GM18907 (cell line): ENCODE results near the gene GTF3A.
"Not testable (repeated sequence)": the region's sequence is repeated elsewhere in the genome, so short reads cannot be mapped to it uniquely, and the experiment has no call there.

Experiments
- ATAC-seq: cut with Tn5 transposase; IDR thresholded peaks from one replicate; pipeline ENCODE4 v1.9.1; 2021; ENCODE audit warnings: mild to moderate bottlenecking, moderate library complexity; ENCODE audit not compliant: unreplicated experiment

Gene GTF3A

DNA sequence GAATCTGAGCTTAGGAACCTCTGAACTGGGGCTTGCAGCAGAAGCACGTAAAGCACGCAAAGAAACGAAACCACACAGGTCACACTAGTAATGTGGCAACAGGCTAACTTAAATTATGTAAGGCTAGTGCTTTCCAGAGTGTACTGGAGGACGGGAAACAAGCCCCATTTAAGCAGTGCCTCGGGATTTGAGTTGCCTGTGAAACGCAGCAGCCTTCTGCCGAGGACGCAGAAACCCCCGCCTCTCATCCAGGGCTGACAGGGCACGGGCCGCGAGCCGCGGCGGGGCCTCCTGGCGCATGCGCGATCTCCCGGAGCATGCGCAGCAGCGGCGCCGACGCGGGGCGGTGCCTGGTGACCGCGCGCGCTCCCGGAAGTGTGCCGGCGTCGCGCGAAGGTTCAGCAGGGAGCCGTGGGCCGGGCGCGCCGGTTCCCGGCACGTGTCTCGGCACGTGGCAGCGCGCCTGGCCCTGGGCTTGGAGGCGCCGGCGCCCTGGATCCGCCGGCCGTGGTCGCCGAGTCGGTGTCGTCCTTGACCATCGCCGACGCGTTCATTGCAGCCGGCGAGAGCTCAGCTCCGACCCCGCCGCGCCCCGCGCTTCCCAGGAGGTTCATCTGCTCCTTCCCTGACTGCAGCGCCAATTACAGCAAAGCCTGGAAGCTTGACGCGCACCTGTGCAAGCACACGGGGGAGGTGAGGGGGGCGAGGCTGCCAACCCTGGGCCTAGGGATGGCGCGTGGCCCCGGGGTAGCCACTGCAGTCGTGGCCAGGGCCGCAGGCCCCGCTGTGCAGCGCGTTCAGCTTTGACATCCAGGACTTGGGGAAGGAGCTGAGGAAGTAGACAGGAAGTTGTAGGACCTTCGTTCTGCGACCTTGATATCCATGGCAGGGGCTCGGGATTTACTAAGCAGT, at the start of gene GTF3A:
TSS of gene GTF3A (plus strand) at position 374 of the 912 bp plus-strand sequence.
- ATAC-seq: peak; percentile 75

- ATAC-seq: peak; percentile 63
Observed at GRCh38 chr13:27374650-27375049, 49.8 kb upstream of the GTF3A start.

GRCh38 chr13:27375686-27376326, 48.6 kb upstream of the GTF3A start:
- ATAC-seq: no peak

- ATAC-seq: no peak
Observed at GRCh38 chr13:27379126-27379525, 45.3 kb upstream of the GTF3A start.

DNA sequence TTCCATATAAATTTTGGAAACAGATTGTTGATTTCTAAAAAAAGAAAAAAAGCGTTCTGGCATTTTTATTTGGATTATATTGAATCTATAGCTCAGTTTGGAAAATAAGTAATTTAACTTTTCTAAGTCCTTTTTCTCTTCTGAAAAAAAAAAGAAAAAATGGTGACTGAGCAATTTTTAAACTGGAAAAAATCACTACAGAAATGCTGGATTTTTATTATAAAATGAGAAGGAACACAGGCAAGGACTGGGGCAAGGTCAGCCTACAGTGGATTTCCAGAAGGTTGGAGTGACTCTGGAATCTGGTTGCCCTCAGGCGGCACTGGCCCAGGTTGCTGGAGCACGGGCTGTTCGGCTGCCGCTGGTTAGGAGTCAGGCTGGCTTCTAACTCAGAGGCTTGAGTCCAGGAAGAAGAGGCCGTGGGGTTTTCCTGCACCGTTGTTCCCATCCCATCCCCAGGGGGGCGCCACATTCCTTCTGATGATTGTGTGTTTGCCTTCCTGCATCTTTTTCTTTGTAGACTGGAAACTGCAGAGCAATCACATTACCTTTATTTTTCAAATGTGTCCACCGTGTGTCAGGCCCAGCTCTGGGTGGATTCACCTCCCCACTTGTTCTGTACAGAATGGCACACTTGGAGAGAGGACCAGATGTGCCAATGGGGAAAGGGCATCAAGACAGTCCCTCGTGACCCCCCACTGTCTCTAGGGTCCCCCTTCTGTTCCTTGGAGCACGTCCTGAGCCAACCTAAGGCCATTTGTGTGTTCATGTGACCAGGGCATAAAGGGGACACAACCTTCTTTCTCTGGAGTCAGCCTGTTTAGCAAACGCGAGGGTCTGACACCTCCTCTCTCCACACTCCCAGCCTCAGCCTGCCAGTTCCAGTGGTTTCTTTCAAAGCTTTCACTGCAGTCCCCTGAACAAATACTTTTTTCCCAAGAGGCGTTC, 44.5 kb upstream of the GTF3A start:
- ATAC-seq: no peak

- ATAC-seq: no peak
Observed at GRCh38 chr13:27381601-27382000, 42.8 kb upstream of the GTF3A start.

- ATAC-seq: no peak
Observed at GRCh38 chr13:27383104-27383921, 41.1 kb upstream of the GTF3A start.

DNA sequence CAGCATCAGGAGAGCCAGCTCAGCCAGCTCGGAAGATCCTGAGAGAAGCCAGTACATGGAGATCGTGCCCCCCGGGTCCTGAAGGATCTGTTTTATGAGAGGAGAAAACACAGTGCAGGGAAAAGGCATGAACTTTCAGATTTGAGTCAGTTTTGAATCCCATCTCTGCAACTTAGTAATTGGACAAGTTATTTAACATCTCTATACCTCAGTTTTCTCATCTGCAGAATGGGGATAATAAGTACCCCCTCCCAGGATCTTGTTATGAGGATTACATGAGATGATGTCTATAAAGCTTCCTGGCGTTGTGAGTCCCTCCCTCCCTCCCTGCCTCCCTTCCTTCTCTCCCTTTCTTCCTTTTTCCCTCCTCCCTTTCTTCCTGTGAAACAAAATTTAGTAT, 40.1 kb upstream of the GTF3A start:
- no peak for ATAC-seq

DNA sequence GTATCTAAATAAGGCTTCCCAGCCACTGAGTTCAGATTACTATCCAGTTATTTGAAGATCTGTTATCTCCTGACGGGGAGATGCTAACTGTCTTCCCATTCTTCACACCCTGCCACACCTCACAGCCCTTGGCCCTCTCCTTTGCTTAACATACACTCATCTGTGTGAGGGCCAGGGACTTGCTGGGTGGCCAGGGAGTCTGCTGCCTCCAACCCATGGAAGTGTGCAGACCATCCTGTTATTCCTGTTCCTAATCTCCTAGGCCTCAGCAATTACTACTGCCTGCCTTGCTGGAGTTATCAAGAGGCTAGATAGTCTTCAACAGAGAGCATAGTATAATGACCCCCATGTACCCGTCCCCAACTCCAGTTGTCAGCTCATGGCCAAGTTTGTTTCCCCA, 36.2 kb upstream of the GTF3A start:
- no peak for ATAC-seq

- no peak for ATAC-seq
Observed at GRCh38 chr13:27389891-27390290, 34.5 kb upstream of the GTF3A start.

GRCh38 chr13:27391471-27391870, 32.9 kb upstream of the GTF3A start:
- ATAC-seq: no peak

- ATAC-seq: no peak
Observed at GRCh38 chr13:27393101-27393500, 31.3 kb upstream of the GTF3A start.

DNA sequence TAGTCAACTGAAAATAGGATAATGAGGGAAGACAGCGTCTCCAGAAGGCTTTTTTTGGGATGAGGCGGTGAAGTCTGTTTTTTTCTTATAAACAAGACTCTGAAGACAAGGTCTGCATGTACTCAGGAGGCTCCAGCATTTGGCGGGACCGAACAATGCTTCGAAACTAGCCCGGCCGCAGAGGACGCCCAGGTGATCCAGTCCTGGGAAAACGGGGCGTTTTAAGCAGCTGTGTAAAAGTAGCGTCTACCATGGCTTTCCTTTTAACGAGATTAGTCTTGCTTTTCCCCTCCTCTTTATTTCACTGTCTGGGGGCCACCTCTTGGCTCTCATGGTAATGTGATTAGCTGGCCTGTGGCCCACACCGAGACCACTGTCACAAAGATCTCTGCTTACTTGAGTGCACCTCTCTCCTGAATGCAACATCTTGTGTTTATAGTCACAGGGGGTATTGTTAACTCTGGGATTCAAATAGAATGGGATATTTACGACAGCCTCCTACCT, 29.4 kb upstream of the GTF3A start:
- no peak for ATAC-seq

- no peak for ATAC-seq
Observed at GRCh38 chr13:27396252-27396846, 28.1 kb upstream of the GTF3A start.

DNA sequence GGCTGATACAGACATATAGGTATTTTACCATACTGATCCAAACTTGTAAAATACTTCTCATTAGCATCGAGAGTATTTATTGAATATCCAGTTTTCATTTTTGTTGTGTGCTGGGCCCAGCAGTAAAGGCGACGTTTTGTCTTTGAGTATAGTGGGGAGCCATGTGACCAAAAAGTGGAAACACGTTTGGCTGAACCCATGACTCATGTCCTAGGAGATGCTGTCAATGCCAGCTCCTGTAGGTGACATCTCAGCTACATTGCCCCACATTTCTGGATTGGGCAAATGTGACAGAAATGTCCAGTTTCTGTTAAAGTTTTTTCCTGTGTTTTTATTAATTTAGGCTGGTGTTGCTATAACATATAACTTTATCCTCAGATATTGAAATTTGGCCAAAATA, 26.1 kb upstream of the GTF3A start:
- ATAC-seq: no peak

- ATAC-seq: not testable (repeated sequence)
Observed at GRCh38 chr13:27400405-27400804, 24.0 kb upstream of the GTF3A start.

DNA sequence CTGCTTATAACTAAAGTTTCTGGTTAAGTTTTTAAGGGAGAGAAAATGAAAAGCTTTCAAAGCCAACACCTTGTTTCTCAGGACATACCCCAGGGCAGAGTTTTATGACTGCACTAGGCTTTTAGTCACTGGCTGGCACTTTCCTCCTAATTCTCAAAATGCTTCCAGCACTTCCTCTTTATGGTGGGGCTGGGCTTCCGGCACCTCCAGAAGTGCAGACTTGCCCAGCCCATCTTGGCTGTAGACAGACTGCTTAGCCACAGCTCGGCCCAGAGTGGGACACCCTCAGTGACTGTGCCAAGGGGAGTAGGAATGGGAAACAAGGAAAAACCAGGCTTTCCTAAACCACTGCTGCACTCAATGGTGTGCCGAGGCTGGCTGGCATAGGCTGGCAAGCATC, 23.2 kb upstream of the GTF3A start:
- ATAC-seq: no peak

GRCh38 chr13:27403203-27403678, 21.2 kb upstream of the GTF3A start:
- no peak for ATAC-seq

- ATAC-seq: no peak
Observed at GRCh38 chr13:27403727-27404385, 20.6 kb upstream of the GTF3A start.
